Measurements from ENCODE around the gene TC2N.
A peak's percentile ranks its signal among the peaks of the same experiment; 100 is the strongest.
"Not testable (repeated sequence)": the region's sequence is repeated elsewhere in the genome, so short reads cannot be mapped to it uniquely, and the experiment has no call there.

TC2N gene

DNA sequence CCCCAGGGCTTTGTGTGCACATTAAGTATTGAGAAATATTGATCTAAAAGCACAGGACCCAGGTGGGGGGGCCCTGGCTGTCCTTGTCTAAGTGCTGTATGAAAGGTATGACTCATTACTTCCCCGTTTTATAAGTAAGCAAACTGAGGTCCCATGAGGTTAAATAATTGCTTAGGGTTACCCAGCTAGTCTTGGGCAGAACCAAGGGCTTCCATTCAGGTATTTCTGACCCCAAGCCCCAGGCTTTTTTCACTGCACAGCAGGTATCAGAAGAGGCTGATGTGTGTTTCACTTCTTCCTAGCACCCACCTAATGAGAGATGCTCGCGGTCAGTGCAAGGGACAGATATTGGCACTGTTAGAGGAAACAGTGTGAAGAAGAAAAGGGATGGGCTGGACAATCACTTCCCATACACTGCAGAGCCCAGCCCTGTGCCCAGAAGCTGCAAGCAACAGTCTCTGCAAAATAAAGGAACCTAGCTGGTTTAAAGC is 4.7 kb upstream of the TC2N start:
- H3K4me3 ChIP-seq (ENCODE audit: control insufficient read depth, low read depth, low read length): no peak overlapping the region
- TF ChIP-seq, protein P1, sequence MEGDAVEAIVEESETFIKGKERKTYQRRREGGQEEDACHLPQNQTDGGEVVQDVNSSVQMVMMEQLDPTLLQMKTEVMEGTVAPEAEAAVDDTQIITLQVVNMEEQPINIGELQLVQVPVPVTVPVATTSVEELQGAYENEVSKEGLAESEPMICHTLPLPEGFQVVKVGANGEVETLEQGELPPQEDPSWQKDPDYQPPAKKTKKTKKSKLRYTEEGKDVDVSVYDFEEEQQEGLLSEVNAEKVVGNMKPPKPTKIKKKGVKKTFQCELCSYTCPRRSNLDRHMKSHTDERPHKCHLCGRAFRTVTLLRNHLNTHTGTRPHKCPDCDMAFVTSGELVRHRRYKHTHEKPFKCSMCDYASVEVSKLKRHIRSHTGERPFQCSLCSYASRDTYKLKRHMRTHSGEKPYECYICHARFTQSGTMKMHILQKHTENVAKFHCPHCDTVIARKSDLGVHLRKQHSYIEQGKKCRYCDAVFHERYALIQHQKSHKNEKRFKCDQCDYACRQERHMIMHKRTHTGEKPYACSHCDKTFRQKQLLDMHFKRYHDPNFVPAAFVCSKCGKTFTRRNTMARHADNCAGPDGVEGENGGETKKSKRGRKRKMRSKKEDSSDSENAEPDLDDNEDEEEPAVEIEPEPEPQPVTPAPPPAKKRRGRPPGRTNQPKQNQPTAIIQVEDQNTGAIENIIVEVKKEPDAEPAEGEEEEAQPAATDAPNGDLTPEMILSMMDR (IDR thresholded peaks at IDR 0.05; ENCODE audit: control insufficient read depth, insufficient read depth, low read depth, low read length, missing control alignments): no peak
- DNase-seq (ENCODE audit: low read depth): no peak

DNA sequence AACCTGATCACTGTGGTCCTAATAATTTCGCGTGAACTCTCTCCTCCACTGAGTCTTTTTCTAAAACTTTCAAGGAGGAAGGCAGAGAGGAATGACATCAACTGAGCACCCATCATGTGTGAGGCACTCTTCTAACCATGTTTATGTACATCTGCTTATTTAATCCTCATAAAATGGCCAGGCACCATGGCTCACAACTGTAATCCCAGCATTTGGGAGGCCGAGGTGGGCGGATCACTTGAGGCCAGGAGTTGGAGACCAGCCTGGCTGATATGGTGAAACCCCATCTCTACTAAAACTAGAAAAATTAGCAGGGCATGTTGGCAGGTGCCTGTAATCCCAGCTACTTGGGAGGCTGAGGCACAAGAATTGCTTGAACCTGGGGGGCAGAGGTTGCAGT is 4.1 kb upstream of the TC2N start:
- DNase-seq (ENCODE audit: low read depth); H3K4me3 ChIP-seq (ENCODE audit: control insufficient read depth, low read depth, low read length): not testable (repeated sequence)

DNA sequence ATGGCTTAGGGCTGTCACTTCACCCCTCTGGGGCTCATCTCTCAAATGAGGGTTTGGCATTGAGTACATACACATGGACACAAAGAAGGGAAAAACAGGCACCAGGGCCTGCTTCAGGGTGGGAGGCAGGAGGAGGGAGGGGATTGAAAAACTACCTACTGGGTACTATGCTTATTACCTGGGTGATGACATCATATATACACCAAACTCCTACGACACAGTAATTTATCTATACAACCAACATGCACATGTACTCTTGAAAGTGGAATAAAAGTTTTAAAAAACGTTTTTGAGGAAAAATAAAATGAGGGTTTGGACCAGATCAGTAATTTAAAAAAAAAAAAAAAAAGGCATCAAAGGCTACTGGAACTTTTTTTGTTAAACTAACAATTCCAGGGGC is 3.6 kb upstream of the TC2N start:
- no peak for DNase-seq (ENCODE audit: low read depth)
- H3K4me3 ChIP-seq (ENCODE audit: control insufficient read depth, low read depth, low read length): no peak overlapping the region
- TF ChIP-seq, protein P1 (IDR thresholded peaks at IDR 0.05; ENCODE audit: control insufficient read depth, insufficient read depth, low read depth, low read length, missing control alignments): no peak

DNA sequence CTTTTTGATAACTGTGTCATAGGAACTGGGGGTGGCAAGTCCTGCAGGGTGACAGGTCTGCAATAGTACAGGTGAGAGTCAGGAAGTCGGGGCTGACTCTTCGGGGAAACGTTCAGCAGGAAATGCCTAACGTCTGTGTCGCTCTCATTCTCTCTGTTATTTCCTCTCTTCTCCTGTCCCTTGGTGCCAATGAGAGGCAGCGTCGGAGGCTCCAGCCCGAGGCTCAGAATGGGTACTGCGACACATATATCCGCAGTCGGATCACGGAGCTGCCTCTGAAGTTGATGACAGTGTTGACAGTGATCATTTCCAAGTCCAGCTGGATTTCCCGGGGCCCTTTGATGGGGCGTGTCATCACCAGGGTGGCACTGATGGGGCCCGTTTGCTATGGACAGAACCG is 2.7 kb upstream of the TC2N start:
- DNase-seq (ENCODE audit: low read depth): no peak
- no peak overlapping the region for H3K4me3 ChIP-seq (ENCODE audit: control insufficient read depth, low read depth, low read length)
- TF ChIP-seq, protein P1 (IDR thresholded peaks at IDR 0.05; ENCODE audit: control insufficient read depth, insufficient read depth, low read depth, low read length, missing control alignments): no peak

DNA sequence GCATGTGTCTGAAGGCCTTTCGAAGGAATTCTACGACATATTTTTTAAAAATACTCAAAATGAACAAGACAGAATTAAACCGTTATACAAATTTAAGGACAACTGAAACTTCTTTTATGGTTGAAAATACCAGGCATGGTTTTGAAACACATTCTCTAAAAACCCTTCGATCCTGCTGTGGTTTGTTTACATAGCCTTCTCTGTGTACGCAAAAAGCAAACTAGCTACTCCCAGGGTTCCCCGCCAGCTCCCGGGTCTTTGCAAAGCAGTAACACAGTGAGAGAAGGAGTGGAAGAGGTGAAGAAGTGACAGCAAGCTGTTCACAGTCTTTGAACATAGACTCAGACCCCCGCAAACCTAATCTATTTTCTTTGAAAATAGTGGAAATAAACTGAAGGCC is 2.2 kb upstream of the TC2N start:
- DNase-seq (ENCODE audit: low read depth): no peak
- no peak overlapping the region for H3K4me3 ChIP-seq (ENCODE audit: control insufficient read depth, low read depth, low read length)
- TF ChIP-seq, protein P1 (IDR thresholded peaks at IDR 0.05; ENCODE audit: control insufficient read depth, insufficient read depth, low read depth, low read length, missing control alignments): no peak

DNA sequence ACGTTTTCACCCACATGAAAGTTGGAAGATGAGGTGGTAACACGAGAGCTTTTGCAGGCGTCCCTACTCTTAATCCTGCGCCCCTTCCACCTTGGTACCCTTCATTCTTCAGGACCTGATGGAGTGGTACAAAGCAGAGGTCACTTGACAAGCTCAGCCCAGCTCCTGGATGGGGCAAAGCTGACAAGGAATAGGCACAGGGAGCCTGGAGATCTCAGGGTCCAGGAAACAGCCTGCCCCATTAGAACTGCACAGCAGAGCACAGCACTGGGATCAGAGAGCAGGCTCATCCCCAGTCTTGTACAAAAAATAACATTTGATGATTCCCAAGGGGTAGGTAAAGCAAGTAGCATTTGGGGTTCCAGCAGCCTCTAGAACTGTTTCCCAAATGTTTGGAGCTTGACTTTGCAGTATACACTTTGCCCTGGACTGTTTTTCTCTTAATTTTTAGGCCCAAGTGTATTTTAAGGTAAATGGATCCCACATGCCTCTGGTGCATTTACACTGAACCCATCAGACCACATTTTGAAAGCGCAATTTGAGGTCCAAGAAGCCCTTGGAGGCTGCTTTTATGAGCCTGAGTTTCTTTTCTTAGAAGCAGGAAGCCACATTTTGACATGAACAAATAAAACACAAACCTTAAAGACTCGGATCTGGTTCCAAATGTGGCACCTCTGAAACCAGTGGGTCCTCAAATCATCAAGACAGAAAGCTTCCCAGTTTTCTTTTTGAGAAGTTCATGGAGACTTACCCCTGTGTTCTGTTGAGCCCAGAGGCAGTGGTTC is 633 bp downstream of the TC2N start:
- DNase-seq (ENCODE audit: low read depth): no peak
- no peak overlapping the region for H3K4me3 ChIP-seq (ENCODE audit: control insufficient read depth, low read depth, low read length)
- TF ChIP-seq, protein P1 (IDR thresholded peaks at IDR 0.05; ENCODE audit: control insufficient read depth, insufficient read depth, low read depth, low read length, missing control alignments): no peak

DNA sequence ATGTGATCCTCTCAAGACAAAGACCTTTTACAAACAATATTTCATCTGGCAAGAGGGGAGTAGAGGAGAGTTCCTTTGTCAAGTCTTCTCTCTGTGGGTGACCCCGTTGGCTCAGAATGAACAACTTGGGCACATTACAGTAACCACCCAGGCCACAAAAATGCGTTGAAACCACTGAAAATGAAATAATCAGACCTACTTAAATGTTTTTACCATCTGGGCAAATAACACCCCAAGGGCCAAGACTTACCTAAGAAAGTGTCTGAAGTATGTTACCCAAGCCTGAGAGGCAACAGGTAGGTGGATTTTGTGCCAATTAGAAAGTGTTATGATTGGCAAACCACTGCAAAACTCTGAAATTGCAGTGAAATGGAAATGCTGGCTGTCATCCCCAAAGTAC is 1.3 kb downstream of the TC2N start:
- no peak overlapping the region for H3K4me3 ChIP-seq (ENCODE audit: control insufficient read depth, low read depth, low read length)
- peak; percentile 23 for DNase-seq (ENCODE audit: low read depth)
- TF ChIP-seq, protein P1 (IDR thresholded peaks at IDR 0.05; ENCODE audit: control insufficient read depth, insufficient read depth, low read depth, low read length, missing control alignments): no peak

Measured in AG09309 (cell line).